GM10847 (cell line): ENCODE results near the gene BTAF1.

ENCODE experiments used
- POLR2A ChIP-seq: IDR thresholded peaks from 2 replicates; pipeline ENCODE4 v1.6.1; 2011; ENCODE audit not compliant: insufficient read length; ENCODE audit errors: extremely low read depth

The BTAF1 gene

DNA sequence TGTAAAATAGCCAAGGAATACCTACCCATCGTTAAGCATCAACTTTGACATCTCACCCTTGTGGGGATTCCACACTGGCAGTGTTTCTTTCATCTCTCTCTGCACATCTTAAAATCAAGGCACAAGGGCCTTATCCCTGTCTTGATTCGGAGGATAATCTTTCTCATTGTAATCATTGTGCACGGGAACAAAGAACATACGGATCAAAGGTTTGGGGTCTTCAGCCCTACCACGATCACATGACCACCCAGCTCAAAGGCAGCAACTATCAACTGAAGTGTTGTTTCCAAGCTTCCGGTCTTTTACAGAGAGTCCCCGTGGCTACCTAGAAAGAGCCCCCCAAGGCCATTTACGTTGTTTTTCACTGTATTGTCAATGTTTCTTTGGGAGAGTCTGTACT, 26.1 kb upstream of the BTAF1 start:
- no peak for TF ChIP-seq POLR2A

DNA sequence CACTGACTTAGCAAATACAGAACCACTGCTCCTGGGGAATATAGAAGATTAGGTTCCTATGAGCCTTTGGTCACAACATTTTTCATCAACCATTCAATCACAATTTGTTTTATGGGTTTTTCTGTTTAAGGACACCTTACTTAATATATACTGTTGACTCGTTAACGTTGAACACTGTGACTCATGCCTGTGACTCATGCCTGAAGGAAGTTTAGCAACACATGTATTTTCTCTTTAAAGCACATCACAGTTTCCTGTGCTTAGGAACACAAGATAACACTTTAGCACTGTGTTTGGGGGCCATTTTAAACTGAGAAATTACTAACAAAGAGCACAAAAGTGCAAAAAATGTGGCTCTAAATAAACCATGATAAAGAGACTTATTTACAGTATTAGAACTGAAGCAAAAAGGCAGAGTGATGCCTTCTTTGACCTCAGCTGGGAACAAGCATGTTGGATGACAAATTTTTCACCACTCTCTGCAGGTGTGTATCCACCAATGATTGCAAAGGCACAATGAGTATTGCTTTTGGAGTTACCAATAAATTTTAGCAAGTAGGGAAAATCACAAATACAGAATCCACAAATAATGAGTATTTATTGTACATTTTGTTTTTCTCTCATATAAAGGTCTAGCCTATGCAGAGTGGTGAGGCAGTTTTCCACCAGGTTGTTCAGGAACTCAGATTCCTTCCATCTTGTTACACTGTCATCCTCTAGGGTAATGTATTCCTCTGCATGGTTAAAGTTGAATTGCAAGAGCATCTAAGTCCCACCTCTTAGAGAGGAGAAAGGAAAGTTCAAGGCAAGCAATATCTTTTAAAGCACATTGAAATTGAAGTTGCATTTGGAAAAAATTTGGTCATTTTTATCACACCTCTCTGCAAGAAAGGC, 21.5 kb upstream of the BTAF1 start:
- TF ChIP-seq POLR2A: no peak

DNA sequence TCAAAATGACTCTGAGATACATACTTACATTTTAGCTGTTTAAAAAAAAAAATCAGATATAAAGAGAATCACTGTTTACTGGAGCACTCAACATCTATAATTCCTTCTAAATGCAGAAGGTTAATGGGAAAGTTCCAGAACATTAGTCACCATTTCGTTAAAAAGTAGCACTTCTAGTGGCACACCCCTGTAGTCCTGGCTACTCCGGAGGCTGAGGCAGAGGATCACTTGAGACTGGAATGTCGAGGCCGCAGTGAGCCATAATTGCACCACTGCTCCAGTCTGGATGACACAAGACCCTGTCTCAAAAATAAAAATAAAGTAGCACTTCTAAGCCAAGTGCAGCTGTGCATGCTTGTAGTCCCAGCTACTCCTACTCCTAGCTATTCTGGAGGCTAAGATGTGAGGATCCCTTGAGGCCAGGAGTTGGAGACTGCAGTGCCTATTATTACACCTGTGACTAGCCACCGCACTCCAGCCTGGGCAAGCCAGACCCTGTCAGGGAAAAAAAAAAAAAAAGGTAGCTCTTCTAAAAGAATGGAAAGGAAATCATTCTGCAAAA, 16.5 kb upstream of the BTAF1 start:
- no peak for TF ChIP-seq POLR2A

DNA sequence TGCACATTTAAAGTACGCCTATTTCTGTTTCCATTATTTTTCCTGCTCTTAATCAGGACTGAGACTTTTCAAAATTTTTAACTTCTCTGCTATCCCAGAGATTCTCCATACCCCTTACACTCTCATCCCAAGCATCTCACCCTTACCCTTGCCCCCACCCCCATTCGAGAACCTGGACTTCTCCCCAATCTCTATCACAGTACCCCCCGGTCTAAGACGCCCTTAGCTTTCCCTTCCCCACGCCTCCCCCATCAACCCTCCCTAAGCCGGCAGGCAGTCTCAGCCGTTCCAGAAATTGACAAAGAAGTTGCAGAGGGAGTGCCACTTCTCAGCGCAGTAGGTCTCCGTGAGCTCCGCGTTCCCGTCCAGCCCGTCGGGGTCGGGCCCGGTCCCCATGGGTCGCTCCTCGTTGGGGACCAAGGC, 15.6 kb upstream of the BTAF1 start:
- TF ChIP-seq POLR2A: no peak

DNA sequence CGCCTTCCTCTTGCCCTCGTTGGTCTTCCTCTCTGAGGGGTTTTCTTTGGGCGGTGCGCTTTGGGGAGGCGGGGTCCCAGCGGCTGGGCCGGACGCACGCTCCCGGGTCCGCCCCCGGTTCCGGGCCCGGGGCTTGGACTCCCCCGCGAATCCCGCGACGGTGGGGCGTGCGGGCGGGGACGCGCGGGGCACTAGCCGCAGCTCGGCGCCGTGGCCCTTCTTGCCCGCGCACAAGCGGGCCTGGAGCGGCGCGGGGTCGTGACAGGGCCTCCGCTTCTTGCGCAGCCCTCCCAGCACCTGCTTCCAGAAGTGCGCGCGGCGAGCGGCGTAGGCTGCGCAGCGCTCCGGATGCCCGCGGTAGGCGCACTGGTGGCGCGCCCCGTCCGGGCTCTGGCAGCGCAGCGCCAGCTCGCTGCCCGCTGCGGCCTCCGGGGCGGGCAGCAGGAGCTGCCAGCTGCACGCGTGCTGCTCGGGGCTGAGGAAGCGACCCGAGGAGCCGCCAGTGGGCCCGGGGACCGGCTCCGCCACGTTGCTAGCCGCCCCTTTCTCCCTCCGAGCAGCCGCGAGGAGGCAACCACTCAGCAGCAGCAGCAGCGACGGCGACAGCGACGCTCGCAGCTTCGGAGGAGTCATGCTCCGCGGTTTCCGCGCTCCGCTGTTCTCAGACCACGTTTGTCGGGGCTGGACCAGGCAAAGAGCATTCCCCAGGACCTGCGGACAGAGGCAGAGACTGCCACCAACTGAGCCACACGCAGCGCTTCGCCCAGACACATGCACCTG, 15.0 kb upstream of the BTAF1 start:
- no peak for TF ChIP-seq POLR2A

DNA sequence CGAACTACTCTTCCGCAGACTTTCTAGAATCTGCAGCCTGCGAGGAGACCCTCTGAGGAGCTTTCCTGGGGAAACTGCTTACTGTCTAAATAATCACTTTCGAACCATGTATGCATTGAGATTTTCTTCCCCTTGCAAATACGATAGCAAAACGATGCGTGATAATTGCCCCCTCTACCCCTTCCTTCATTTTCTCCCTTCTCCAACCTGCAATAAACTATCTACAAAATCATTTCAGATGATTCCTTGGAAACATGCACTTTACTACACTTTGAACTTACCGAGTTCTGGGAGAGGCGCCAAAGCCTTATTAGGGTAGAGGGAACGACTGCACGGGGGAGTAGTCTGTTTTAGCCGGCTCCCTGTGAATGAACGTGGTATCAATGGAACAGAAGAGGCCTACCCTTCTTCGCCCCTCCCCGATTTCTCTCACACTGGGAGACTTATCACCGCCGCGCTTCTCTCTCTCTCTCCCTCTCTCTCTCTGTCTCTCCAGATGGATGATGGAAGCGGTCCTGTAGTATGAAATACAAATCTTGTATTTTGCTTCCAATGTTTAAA, 14.4 kb upstream of the BTAF1 start, which contains the start of gene FGFBP3:
Gene FGFBP3, minus strand, starts transcription at position 370 of the 561 bp plus-strand sequence. CDS start 517 bp downstream, outside the sequence.
- no peak for TF ChIP-seq POLR2A

DNA sequence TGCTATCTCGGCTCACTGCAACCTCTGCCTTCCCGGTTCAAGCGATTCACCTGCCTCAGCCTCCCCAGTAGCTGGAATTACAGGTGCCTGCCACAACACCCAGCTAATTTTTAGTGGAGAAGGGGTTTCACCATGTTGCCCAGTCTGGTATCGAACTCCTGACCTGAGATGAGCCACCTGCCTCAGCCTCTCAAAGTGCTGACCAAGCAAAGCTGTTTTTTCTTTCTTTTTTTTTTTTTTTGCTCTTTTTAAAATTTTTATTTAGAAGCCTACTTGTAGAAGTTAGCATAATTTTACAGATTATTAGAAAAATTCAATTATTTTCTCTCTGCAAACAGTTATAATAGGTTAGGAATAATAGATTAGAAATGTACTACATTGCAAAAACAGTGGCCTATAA, 13.1 kb upstream of the BTAF1 start:
- no peak for TF ChIP-seq POLR2A

DNA sequence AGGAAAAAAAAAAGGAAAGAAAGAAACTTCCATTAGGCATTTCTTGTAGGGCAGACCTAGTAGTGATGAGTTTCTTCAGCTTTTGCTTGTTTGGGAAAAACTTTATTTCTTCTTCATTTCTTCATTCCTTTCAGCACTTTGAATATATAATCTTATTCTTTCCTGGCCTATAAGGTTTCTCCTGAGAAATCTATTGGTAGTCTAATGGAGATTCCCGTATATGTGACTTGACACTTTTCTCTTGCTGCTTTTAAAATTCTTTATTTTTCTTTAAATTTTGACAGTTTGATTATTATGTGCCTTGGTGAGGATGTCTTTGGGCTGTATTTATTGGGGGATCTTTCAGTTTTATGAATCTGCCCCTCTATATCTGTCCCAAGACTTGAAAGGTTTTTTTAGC, 3.9 kb upstream of the BTAF1 start:
- no peak for TF ChIP-seq POLR2A

DNA sequence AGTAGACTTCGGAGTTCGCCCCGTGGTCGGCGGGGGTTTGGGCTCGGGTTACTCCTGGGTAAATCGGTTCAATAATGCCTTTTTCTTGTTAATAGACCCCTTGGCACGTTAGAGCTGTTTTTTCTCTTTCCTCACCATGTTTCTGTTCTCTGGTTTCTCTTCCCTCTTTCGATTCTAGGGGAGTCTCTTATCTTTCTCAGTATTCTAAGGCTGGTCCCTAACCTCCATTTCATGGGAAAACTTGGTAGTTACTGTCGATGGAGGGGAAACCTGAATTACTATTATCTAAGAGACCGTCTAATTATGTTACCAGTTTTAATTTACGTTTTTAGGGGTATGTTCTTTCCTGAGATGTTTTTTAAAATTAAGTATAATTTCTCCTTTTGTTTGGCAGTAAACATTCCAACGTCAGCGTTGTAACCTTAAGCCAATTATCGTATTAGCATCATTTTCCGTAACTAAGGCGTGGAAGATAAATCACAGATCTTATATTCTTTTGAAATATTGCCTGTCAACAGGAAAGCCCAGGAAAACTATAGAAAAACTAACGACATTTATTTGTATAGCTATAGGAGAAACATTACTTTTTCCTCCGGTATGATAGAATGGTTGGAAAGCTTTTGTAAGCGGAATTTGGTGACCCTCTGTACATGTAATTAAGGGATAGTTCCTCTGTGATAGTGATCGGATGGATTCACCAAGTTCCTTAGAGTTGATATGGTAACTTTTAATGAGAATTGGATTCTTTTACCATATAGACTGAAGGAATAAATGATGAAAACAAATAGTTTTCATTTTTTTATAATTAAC, 847 bp downstream of the BTAF1 start:
- TF ChIP-seq POLR2A: no peak

DNA sequence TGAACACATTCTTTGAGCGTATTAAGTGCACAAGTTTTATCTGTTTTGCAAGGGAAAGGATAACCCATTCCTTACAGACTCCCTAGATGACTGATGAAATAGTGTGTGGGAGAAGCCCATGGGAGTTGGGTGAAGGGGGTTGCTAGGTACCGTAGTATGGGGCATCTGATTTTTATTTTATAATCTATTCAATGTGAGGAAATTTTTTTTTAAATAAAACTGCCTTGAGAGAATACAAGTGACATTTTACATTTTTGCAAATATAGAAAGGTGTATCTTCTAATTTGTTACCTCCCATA, 1.4 kb downstream of the BTAF1 start:
- TF ChIP-seq POLR2A: no peak

DNA sequence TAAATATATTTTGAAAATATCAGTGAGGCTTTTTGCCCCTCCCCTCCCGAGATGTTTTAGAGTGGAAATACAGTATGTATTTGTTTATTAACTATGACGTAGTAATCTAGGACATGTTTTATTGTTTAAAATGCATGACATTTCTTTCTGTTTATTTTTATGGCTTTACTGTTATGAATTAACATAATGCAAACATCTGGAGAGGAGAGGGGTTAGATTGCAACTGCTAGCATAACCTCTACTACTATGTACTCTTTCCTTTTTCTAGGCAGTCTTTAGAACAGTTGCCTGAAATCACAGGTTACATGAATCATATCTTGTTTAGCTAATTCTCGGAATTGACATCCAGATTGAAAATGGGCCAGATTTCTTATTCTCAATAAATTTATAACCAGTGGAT, 7.4 kb downstream of the BTAF1 start:
- no peak for TF ChIP-seq POLR2A

DNA sequence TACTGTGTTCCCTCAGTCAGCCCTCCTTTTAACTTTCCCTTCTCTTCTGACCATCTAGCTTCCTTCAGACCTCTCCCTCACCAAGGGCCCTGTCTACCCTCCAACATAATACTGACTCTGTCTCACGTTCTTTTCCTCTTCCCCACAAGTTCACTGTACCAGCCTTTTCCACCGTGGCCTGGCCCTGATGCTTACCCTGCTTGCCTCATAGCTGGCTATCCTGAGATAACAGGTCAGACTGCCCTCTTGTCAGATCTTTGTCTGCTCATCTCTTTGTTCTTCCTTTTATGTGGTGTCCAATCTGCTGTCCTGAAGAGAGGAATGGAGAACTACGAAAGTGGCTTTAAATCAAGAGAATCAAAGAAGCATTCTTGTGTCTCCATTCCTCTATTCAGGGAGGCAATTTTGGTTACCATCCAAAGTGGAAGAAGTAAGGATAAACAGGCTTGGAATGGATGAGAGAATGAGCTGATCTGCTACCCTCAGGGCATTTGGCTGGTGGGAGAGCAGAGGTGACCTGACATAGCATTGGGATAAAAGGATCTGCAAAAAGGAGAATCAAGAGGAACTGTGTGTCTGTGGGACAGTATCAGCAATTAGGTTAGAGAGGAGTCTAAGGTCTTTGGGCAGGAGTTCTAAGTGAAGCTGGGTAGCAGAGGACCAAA, 8.1 kb downstream of the BTAF1 start:
- no peak for TF ChIP-seq POLR2A

DNA sequence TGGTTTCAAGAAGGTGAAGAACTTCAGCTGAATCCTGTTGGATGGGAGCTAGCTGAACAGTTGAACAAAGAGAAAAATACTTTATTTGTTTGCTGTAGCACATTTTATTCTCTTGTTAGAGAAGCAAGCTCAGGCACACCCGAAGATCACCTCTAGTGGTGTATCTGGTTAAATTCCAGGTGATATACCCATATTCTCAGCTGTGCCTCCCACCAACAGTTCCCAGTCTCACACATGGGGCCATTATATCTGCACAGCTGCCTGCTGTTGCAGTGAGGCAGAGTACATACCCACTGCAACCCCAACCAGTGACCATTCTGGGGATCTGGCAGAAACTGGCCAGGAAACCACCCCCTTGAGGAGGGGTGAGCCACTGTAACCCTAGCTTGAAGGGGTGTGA, 9.2 kb downstream of the BTAF1 start:
- TF ChIP-seq POLR2A: no peak

DNA sequence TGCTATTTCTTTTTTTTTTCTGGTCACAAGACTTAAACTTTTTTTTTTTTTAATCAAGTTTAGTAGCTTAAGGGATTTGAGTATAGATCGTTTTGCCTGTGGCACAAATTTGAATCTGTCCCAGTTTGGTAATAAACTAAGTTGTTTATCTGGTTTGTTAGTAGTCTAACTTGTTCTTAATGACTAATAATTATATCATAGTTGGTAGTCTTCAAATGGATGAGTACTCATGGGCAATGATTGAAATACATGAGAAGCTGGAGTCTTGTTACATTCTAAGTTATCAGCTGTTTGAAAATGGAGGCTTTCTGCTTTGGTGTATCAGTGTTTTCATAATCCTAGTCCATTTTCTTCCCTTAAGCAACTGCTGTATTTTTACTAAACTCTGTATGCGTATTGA, 12.3 kb downstream of the BTAF1 start:
- no peak for TF ChIP-seq POLR2A

DNA sequence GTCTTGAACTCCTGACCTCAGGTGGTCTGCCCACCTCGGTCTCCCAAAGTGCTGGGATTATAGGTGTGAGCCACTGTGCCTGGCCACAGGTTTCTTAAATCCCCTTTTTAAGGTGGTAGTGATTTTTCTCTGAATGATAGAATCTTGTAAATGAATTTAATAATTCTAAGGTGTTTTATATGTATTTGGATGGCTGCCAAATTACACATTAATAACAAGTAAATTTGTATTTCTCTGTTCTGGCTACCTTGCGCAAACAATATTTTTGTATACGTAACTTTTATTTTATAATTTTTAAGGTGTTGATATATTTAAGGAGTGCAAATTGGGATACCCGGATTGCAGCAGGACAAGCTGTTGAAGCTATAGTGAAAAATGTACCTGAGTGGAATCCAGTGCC, 16.1 kb downstream of the BTAF1 start:
- no peak for TF ChIP-seq POLR2A

DNA sequence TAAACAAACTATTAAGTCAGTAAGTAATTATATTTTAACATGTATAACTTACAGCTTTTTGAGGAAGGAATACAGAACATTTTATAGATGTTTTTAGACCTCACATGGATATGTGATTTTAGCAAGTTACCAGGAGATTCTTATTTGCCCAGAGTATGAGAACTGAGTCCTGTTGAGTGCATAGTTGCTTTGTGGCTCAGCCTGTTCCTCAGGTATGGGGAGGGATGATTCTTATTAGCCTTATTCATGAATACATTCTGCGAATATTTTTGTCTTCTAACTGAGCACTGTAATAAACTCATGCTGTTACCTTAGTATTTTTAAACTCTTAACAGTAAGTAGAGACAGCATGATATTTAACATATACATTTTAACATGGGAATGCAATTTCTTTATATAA, 17.9 kb downstream of the BTAF1 start:
- TF ChIP-seq POLR2A: no peak
